C4-2B (cell line): Measurements from ENCODE around the gene DARS2.
"Not testable (repeated sequence)": the region's sequence is repeated elsewhere in the genome, so short reads cannot be mapped to it uniquely, and the experiment has no call there.

Source experiments
- ZFX ChIP-seq: fragments of 450-650 bp; IDR thresholded peaks from 2 replicates; pipeline ENCODE4 v1.6.1; 2017
- TF ChIP-seq, protein P1 (sequence below): fragments of 450-650 bp; conservative IDR thresholded peaks from 2 replicates; pipeline ENCODE4 v1.5.1; 2017; ENCODE audit warnings: mild to moderate bottlenecking

DNA sequence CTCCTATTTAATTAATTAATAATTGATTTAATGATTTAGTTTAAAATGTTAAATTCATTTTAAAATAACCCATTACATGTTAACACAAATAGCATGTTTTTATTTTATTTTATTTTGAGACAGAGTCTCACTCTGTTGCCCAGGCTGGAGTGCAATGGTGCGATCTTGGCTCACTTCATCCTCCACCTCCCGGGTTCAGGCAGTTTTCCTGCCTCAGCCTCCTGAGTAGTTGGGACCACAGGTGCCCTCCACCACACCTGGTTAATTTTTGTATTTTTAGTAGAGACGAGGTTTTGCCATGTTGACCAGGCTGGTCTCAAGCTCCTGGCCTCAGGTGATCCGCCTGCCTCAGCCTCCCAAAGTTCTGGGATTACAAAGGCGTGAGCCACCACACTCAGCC, 35.1 kb downstream of the DARS2 start:
- TF ChIP-seq, protein P1, sequence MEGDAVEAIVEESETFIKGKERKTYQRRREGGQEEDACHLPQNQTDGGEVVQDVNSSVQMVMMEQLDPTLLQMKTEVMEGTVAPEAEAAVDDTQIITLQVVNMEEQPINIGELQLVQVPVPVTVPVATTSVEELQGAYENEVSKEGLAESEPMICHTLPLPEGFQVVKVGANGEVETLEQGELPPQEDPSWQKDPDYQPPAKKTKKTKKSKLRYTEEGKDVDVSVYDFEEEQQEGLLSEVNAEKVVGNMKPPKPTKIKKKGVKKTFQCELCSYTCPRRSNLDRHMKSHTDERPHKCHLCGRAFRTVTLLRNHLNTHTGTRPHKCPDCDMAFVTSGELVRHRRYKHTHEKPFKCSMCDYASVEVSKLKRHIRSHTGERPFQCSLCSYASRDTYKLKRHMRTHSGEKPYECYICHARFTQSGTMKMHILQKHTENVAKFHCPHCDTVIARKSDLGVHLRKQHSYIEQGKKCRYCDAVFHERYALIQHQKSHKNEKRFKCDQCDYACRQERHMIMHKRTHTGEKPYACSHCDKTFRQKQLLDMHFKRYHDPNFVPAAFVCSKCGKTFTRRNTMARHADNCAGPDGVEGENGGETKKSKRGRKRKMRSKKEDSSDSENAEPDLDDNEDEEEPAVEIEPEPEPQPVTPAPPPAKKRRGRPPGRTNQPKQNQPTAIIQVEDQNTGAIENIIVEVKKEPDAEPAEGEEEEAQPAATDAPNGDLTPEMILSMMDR: not testable (repeated sequence)
- TF ChIP-seq ZFX: not testable (repeated sequence)
